OCI-LY1 (cell line): ENCODE results near the gene TM9SF4.

Source experiments
- H2AFZ ChIP-seq: fragments of 200-600 bp; sonication (generic), shearing (Covaris generic); 2 replicates; pipeline ENCODE4 v1.6.0; 2014; ENCODE audit warnings: antibody characterized with exemption, mild to moderate bottlenecking, low read length
- H3F3A ChIP-seq: fragments of 200-600 bp; sonication (generic), shearing (Covaris generic); 2 replicates; pipeline ENCODE4 v1.6.0; 2014; ENCODE audit warnings: mild to moderate bottlenecking, antibody characterized with exemption, low read length, moderate library complexity; ENCODE audit not compliant: insufficient read depth
- H3K27ac ChIP-seq: fragments of 200-600 bp; sonication (generic); 2 replicates; pipeline ENCODE4 v1.5.1; 2014; ENCODE audit warnings: low read length, mixed run types, mild to moderate bottlenecking, low read depth; ENCODE audit not compliant: poor library complexity, severe bottlenecking
- H3K27me3 ChIP-seq: fragments of 200-600 bp; sonication (generic); 2 replicates; pipeline ENCODE4 v1.6.0; 2014; ENCODE audit warnings: antibody characterized with exemption, mild to moderate bottlenecking, low read length, moderate library complexity; ENCODE audit not compliant: insufficient read depth
- H3K36me3 ChIP-seq: fragments of 200-600 bp; sonication (generic); 2 replicates; pipeline ENCODE4 v1.6.1; 2014; ENCODE audit warnings: mild to moderate bottlenecking, antibody characterized with exemption, low read length, moderate library complexity, mixed read lengths; ENCODE audit not compliant: insufficient read depth
- H3K4me1 ChIP-seq: fragments of 200-600 bp; sonication (generic); 2 replicates; pipeline ENCODE4 v1.5.1; 2014; ENCODE audit warnings: mild to moderate bottlenecking, low read length, moderate library complexity; ENCODE audit not compliant: insufficient read depth, severe bottlenecking
- H3K4me2 ChIP-seq: fragments of 200-600 bp; sonication (generic), shearing (Covaris generic); 2 replicates; pipeline ENCODE4 v1.6.1; 2014; ENCODE audit warnings: low read length
- H3K4me3 ChIP-seq: fragments of 200-600 bp; sonication (generic); 2 replicates; pipeline ENCODE4 v1.5.1; 2014; ENCODE audit warnings: low read length, low read depth, mild to moderate bottlenecking, mixed read lengths; ENCODE audit not compliant: poor library complexity, severe bottlenecking
- H3K79me2 ChIP-seq: fragments of 200-600 bp; shearing (Covaris generic); 2 replicates; pipeline ENCODE4 v1.6.1; 2016; ENCODE audit warnings: mixed run types, low read length, mixed read lengths; ENCODE audit not compliant: insufficient read depth
- H3K9ac ChIP-seq: fragments of 200-600 bp; sonication (generic), shearing (Covaris generic); 2 replicates; pipeline ENCODE4 v1.6.1; 2014; ENCODE audit warnings: mild to moderate bottlenecking, low read length, mixed read lengths
- H3K9me2 ChIP-seq: fragments of 200-600 bp; sonication (generic), shearing (Covaris generic); 2 replicates; pipeline ENCODE4 v1.6.1; 2014; ENCODE audit warnings: low read depth, mild to moderate bottlenecking, low read length, mixed read lengths
- H3K9me3 ChIP-seq: fragments of 200-600 bp; shearing (Covaris generic); 2 replicates; pipeline ENCODE4 v1.6.1; 2014; ENCODE audit warnings: low read length, mixed read lengths
- H4K20me1 ChIP-seq: fragments of 200-600 bp; sonication (generic), shearing (Covaris generic); 2 replicates; pipeline ENCODE4 v1.6.0; 2016; ENCODE audit warnings: mild to moderate bottlenecking, low read length; ENCODE audit not compliant: insufficient read depth
- EZH2 ChIP-seq: fragments of 200-600 bp; sonication (generic), shearing (Covaris generic); IDR thresholded peaks from 2 replicates; pipeline ENCODE4 v1.8.0; 2017; ENCODE audit warnings: borderline replicate concordance, mixed run types, mild to moderate bottlenecking, antibody characterized with exemption, low read length, moderate library complexity, mixed read lengths
- TF ChIP-seq, protein P1 (sequence below): fragments of 200-600 bp; sonication (generic), shearing (Covaris generic); IDR thresholded peaks from 2 replicates; pipeline ENCODE4 v1.5.1; 2017; ENCODE audit warnings: mild to moderate bottlenecking, antibody characterized with exemption, low read length, moderate library complexity, mixed read lengths

TM9SF4 gene

DNA sequence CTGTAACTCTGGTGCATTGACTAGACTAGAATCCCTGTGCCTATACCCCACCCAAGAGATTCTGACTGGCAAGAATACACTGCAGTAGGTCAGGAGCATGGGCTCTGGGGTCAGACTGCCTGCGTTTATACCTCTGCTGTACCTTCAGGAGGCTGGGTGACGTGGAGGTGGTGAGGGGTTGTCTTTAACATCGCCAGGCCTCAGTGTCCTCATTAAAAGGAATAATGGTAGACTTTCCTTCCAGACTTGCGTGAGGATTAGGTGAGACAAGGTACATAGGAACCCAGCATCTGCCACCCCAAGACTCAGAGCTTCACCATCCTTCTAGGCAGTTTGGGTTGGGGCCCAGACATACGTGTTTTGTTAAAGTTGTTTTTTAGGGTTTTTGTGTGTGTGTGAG is 44.3 kb downstream of the TM9SF4 start:
- TF ChIP-seq, protein P1, sequence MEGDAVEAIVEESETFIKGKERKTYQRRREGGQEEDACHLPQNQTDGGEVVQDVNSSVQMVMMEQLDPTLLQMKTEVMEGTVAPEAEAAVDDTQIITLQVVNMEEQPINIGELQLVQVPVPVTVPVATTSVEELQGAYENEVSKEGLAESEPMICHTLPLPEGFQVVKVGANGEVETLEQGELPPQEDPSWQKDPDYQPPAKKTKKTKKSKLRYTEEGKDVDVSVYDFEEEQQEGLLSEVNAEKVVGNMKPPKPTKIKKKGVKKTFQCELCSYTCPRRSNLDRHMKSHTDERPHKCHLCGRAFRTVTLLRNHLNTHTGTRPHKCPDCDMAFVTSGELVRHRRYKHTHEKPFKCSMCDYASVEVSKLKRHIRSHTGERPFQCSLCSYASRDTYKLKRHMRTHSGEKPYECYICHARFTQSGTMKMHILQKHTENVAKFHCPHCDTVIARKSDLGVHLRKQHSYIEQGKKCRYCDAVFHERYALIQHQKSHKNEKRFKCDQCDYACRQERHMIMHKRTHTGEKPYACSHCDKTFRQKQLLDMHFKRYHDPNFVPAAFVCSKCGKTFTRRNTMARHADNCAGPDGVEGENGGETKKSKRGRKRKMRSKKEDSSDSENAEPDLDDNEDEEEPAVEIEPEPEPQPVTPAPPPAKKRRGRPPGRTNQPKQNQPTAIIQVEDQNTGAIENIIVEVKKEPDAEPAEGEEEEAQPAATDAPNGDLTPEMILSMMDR, result no peak
- no peak for TF ChIP-seq EZH2
- H3K27ac ChIP-seq, result no peak overlapping the region
- no peak overlapping the region for H2AFZ ChIP-seq
- no peaks in the 10 kb centered on the region for H3K79me2 ChIP-seq
- no peaks in the 10 kb centered on the region for H3K9me3 ChIP-seq
- no peak overlapping the region for H3K4me2 ChIP-seq
- no peaks in the 10 kb centered on the region for H3K4me1 ChIP-seq
- no peaks in the 10 kb centered on the region for H3K9me2 ChIP-seq
- H4K20me1 ChIP-seq, result no peaks in the 10 kb centered on the region
- no peak overlapping the region for H3K4me3 ChIP-seq
- no peaks in the 10 kb centered on the region for H3K27me3 ChIP-seq
- no peak overlapping the region for H3K9ac ChIP-seq
- H3K36me3 ChIP-seq, result peaks cover 64% of the 10 kb centered on the region
- H3F3A ChIP-seq, result no peaks in the 10 kb centered on the region

DNA sequence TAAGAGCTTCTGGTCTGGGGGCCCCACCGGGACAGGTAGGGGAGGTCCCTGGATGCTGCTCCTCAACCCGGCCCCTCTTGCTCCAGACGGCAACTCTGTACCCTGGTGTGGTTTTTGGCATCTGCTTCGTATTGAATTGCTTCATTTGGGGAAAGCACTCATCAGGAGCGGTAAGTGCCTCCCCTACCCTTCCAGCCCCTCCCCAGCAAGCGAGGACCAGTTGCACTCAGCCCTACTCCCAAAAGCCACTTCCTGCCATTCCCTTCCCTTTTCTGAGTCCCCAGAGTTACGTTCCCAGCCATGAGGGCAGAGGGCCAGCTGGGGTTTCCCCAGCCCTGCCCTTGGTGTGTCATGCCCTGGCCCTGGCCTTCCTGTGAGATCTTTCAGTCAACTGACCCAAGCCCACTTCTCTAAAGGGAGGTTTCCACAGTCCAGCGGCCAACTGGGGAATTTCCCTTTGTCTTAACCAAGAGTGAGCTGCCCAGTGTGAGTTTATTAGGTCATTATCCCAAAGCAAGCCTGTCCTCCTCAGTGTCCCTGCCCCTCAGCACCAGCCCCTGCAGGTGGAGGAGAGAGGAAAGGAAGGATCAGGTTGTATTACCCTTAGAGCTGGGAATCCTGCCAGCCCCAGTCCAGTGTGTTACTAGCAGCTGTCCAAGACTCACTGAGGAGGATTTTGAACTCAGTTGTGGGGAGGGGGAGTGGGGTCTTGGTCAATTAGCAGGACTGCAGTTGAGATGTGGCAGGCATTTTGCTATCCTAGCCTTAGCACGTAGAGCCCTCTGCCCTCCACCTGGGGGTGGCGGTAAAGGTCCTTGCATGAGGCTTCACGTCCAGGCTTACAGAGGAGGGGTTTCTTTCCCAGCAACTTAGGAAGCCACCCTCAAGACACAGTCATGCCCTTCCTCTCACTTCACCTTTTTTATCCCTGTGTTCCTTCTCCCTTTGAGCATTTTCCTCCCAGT is 45.8 kb downstream of the TM9SF4 start:
- no peaks in the 10 kb centered on the region for H3K79me2 ChIP-seq
- H4K20me1 ChIP-seq, result no peaks in the 10 kb centered on the region
- H3K4me1 ChIP-seq, result no peaks in the 10 kb centered on the region
- no peaks in the 10 kb centered on the region for H3K9me2 ChIP-seq
- no peak overlapping the region for H3K4me2 ChIP-seq
- TF ChIP-seq EZH2, result no peak
- TF ChIP-seq, protein P1, result peak; percentile 61
- H3K9ac ChIP-seq, result no peak overlapping the region
- H3F3A ChIP-seq, result no peaks in the 10 kb centered on the region
- no peak overlapping the region for H3K27ac ChIP-seq
- no peak overlapping the region for H3K4me3 ChIP-seq
- no peaks in the 10 kb centered on the region for H3K9me3 ChIP-seq
- no peaks in the 10 kb centered on the region for H3K27me3 ChIP-seq
- peaks cover 70% of the 10 kb centered on the region for H3K36me3 ChIP-seq
- H2AFZ ChIP-seq, result no peak overlapping the region

DNA sequence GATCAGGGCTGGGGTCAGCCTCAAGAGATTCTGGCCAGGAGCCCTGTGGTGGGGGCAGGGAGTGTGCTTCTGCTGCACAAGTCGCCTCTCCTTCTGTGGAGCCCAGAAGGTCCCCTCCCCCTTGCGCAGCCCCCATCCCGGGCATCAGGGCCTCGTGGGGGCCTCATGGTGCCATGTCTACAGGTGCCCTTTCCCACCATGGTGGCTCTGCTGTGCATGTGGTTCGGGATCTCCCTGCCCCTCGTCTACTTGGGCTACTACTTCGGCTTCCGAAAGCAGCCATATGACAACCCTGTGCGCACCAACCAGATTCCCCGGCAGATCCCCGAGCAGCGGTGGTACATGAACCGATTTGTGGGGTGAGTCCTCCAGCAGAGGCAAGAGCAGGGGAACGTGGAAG is 48.1 kb downstream of the TM9SF4 start:
- Histone ChIP-seq H4K20me1 (no peaks in the 10 kb centered on the region), H3K79me2 (no peaks in the 10 kb centered on the region), H3F3A (no peaks in the 10 kb centered on the region), H3K9me3 (no peaks in the 10 kb centered on the region), H3K27ac (no peak overlapping the region), H3K4me2 (no peak overlapping the region), H3K4me1 (no peaks in the 10 kb centered on the region), H3K4me3 (no peak overlapping the region), H3K9me2 (no peaks in the 10 kb centered on the region), H3K36me3 (peaks cover 73% of the 10 kb centered on the region), H3K27me3 (no peaks in the 10 kb centered on the region), H2AFZ (no peak overlapping the region), H3K9ac (no peak overlapping the region)
- TF ChIP-seq, protein P1, result no peak
- TF ChIP-seq EZH2, result no peak
